Measurements from ENCODE around the gene NBR1. TPM values are rescaled to one million over a fixed set of nuclear protein-coding genes. Genes with fewer than 3 reads are reported as not detected.
"Not testable (repeated sequence)": the region's sequence is repeated elsewhere in the genome, so short reads cannot be mapped to it uniquely, and the experiment has no call there.

NBR1 gene
- total and polyA plus RNA-seq, 2 of the 4 experiments (the other 2 are of a cell fraction) = 52.4 to 132 TPM

GRCh38 chr17:43186656-43187055 is 15.6 kb downstream of the NBR1 start:
- H4K8ac ChIP-seq (ENCODE audit: low read depth in 2 of 2, low read length in 2 of 2); H3K56ac ChIP-seq (ENCODE audit: extremely low read depth, insufficient read depth, low read length); H4K91ac ChIP-seq (ENCODE audit: insufficient read depth, low read depth, low read length); H4K20me1 ChIP-seq (ENCODE audit: insufficient read depth, low read length); H2AFZ ChIP-seq (replicated peaks; ENCODE audit: low read length, poor library complexity); H2BK20ac ChIP-seq (ENCODE audit: low read depth, low read length); H3K14ac ChIP-seq (replicated peaks; ENCODE audit: low read depth, low read length); intact Hi-C loops (cut with micrococcal nuclease); POLR2A ChIA-PET (ENCODE audit: unreplicated experiment); H3K9ac ChIP-seq (ENCODE audit: low read depth, low read length); H3K27me3 ChIP-seq (ENCODE audit: control insufficient read depth, insufficient read depth, low read length); H2BK15ac ChIP-seq (ENCODE audit: low read depth, low read length); H3K27ac ChIP-seq (ENCODE audit: insufficient read depth, low read length); dilution Hi-C loops (cut with HindIII; ENCODE audit: low sequenced_read_pairs, unreplicated experiment); BruUV-seq (replicated peaks); H2AK9ac ChIP-seq (replicated peaks; ENCODE audit: low read depth, low read length, poor library complexity); H3K23ac ChIP-seq (ENCODE audit: low read depth, low read length); H2BK120ac ChIP-seq (ENCODE audit: low read depth, low read length); H3K4me1 ChIP-seq (ENCODE audit: control insufficient read depth, insufficient read depth, low read length); H3K4me3 ChIP-seq (ENCODE audit: insufficient read depth, low read depth, low read length); ATAC-seq (ENCODE audit: low read depth); H3K9me1 ChIP-seq (ENCODE audit: insufficient read depth, low read length); H3K4ac ChIP-seq (ENCODE audit: low read depth, low read length); H2BK5ac ChIP-seq (ENCODE audit: low read depth, low read length, poor library complexity, severe bottlenecking); DNase-seq; H3K4me2 ChIP-seq (ENCODE audit: low read depth, low read length); H3K18ac ChIP-seq (ENCODE audit: low read depth, low read length); H3K9me3 ChIP-seq (ENCODE audit: control insufficient read depth, insufficient read depth, low read length); H4K5ac ChIP-seq (ENCODE audit: low read depth, low read length); H2AK5ac ChIP-seq (ENCODE audit: low read depth, low read length): not testable (repeated sequence)
- WGBS, 2 experiments (ENCODE audit: extremely low coverage in 2 of 2, insufficient read length in 1 of 2) = 100% methylated on average over 2 of the region's 5 CpGs; no CpG with 5 or more reads in 1 of the 2 experiments
- CTCF ChIA-PET = interaction anchor here (0.6 kb wide), 1 partner anchor 123 kb away, joined by 4 read pairs; no protein-coding TSS in a partner anchor
- in situ Hi-C loops (cut with MboI; ENCODE audit: low sequenced_read_pairs) = loop anchor here (25.0 kb wide), 1 partner anchor 301 kb away; the partner anchor contains the start of gene DHX8
- Histone ChIP-seq H3K79me1 (ENCODE audit: low read depth in 1 of 2, low read length in 2 of 2) (peaks cover 6 to 14% of the 10 kb centered on the region in 2 experiments), H3K36me3 (ENCODE audit: control insufficient read depth, insufficient read depth, low read length) (peaks cover 50% of the 10 kb centered on the region)
